GM12891 (cell line): ENCODE results near the gene ZBTB20.
A peak's percentile ranks its signal among the peaks of the same experiment; 100 is the strongest.

Source experiments
- DNase-seq: peaks from one replicate; pipeline ENCODE4 v3.0.0; 2011; ENCODE audit warnings: low spot score; ENCODE audit not compliant: insufficient read length
- FAIRE-seq: peaks from 2 replicates; lab custom pipeline; 2011; peaks lifted over from hg19 to GRCh38; lab: Jason Lieb, UNC
- PAX5 ChIP-seq: IDR thresholded peaks from 2 replicates; pipeline ENCODE4 v1.6.1; 2011; ENCODE audit warnings: low read length, moderate library complexity, mild to moderate bottlenecking; ENCODE audit not compliant: insufficient read depth, severe bottlenecking
- POLR2A ChIP-seq: IDR thresholded peaks from 2 replicates; pipeline ENCODE4 v1.6.1; 2011; ENCODE audit warnings: low read depth, low read length, control low read depth
- POLR2AphosphoS5 ChIP-seq: IDR thresholded peaks from 2 replicates; pipeline ENCODE4 v1.6.1; 2011; ENCODE audit warnings: low read depth, low read length, control low read depth
- POU2F2 ChIP-seq: IDR thresholded peaks from 2 replicates; pipeline ENCODE4 v1.6.1; 2011; ENCODE audit warnings: low read depth, mild to moderate bottlenecking, control low read depth, low read length, moderate library complexity
- SPI1 ChIP-seq: IDR thresholded peaks from 2 replicates; pipeline ENCODE4 v1.6.1; 2011; ENCODE audit warnings: low read depth, low read length, control low read depth
- TAF1 ChIP-seq: IDR thresholded peaks from 2 replicates; pipeline ENCODE4 v1.6.1; 2011; ENCODE audit warnings: low read depth, low read length, control low read depth

The ZBTB20 gene

DNA sequence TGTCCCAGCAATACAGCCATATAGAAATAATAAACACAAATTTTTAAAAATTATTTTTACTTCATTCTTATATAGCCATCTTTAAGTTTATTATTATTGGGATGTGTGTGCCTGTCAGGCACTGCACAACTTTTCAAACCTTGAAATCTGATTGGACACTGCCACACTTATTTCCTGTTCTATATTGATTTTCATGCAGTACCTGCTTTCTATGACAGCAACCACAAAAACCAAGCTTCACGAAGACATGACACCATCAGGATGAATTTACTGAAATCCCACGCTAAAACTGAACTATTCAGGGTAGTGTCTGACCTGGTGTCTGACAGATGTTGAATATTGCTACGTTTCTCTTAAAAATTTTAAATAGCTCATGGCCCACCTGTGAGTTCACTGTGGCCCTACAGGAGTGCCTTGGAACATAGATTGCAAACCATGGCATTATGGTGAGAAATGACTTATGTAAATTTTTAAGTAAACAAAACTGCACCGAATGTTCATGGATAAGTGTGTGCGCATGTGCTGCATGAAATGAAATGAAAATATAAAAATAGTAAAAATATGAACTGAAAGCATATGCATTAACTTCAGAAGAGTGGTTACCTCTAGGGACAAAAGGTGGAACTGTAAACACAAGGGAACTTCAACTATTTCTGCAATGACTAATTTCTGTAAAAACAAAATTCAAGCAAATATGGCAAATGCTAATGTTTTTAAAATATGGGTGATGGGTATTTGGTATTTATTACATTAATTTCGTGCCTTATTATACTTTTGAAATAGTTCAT is 152.3 kb downstream of the ZBTB20 start:
- TF ChIP-seq PAX5 (no peak), POLR2AphosphoS5 (no peak), POLR2A (no peak), SPI1 (no peak), POU2F2 (no peak), TAF1 (no peak)
- FAIRE-seq: no peak
- no peak for DNase-seq

GRCh38 chr3:114985776-114986175 is 161.3 kb downstream of the ZBTB20 start:
- FAIRE-seq (no peak), DNase-seq (no peak)
- no peak for TF ChIP-seq POLR2A
- no peak for TF ChIP-seq PAX5
- TF ChIP-seq POLR2AphosphoS5: no peak
- TF ChIP-seq TAF1: no peak
- no peak for TF ChIP-seq POU2F2
- TF ChIP-seq SPI1: no peak

DNA sequence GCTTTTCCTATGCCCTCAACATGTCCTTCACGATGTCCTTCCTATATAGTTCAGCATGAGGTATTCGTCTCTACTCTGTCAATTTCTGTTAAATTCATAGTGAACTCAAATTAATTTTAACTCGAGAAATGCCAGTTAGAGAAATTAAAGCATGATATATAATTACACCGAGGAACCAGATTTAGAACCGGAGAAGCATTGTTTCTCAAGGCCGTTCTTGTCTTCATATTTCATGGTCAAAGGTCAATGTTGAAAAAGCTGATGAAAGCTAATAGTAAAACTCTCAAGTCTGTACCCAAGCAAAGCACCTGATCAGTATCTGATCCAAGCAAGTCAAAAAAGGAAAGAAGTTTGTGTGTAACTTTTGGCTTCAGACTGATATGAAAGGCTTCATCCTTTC is 163.8 kb downstream of the ZBTB20 start:
- no peak for FAIRE-seq
- TF ChIP-seq POLR2A (no peak), PAX5 (no peak), TAF1 (no peak), SPI1 (no peak), POLR2AphosphoS5 (no peak), POU2F2 (no peak)
- no peak for DNase-seq

GRCh38 chr3:114974387-114974786 is 172.7 kb downstream of the ZBTB20 start:
- DNase-seq (no peak), FAIRE-seq (no peak)
- TF ChIP-seq POU2F2 (no peak), SPI1 (no peak)

- DNase-seq (no peak), FAIRE-seq (peak; percentile 56)
Observed at GRCh38 chr3:114973536-114973935, 173.6 kb downstream of the ZBTB20 start.

GRCh38 chr3:114967168-114967567 is 179.9 kb downstream of the ZBTB20 start:
- TF ChIP-seq SPI1 (no peak), PAX5 (no peak), POLR2AphosphoS5 (no peak), POLR2A (no peak), POU2F2 (no peak), TAF1 (no peak)
- DNase-seq (no peak), FAIRE-seq (no peak)

More at GRCh38 chr3:114973536-114973935, 173.6 kb downstream of the ZBTB20 start:
- TF ChIP-seq POLR2AphosphoS5: no peak
- no peak for TF ChIP-seq SPI1
- TF ChIP-seq POLR2A: no peak
- TF ChIP-seq TAF1: no peak
- no peak for TF ChIP-seq POU2F2
- TF ChIP-seq PAX5: no peak

- DNase-seq: no peak
- no peak for FAIRE-seq
- TF ChIP-seq PAX5 (no peak), POLR2A (no peak), POLR2AphosphoS5 (no peak), TAF1 (no peak), SPI1 (no peak), POU2F2 (no peak)
Observed at GRCh38 chr3:114962189-114962588, 184.9 kb downstream of the ZBTB20 start.

GRCh38 chr3:114958930-114959329 is 188.2 kb downstream of the ZBTB20 start:
- DNase-seq (no peak), FAIRE-seq (no peak)
- TF ChIP-seq SPI1 (peak; percentile 77), PAX5 (no peak), TAF1 (no peak), POU2F2 (no peak), POLR2AphosphoS5 (no peak), POLR2A (no peak)

- TF ChIP-seq PAX5: no peak
- no peak for TF ChIP-seq SPI1
- TF ChIP-seq POLR2AphosphoS5: no peak
- no peak for TF ChIP-seq TAF1
- DNase-seq (no peak), FAIRE-seq (no peak)
Observed at GRCh38 chr3:114953800-114954199, 193.3 kb downstream of the ZBTB20 start.

DNA sequence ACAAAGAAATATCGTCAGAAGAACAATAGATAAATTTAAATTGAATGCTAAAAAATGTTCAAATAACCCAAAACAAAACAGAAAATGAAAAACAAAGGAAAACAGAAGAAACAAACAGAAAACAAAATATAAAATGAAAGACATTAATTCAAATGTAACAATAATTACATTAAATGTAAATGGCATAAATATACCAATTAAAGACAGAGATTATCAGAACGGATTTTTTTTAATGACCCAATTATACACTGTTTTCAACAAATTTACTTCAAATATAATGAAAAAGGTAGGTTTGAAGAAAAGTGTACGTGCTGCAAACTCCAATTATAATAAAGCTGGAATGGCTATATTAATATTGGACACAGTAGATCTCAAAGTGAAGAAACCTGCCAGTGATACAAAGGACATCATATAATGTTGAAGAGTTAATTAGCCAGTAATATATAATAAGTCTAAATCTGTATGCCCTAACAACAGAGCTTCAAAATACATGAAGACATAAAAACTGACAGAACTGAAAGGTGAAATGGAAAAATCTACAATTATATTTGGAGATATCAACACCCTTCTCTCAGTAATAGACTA is 193.8 kb downstream of the ZBTB20 start:
- no peak for DNase-seq
- FAIRE-seq: no peak
- TF ChIP-seq POU2F2: no peak
- TF ChIP-seq SPI1: no peak
- no peak for TF ChIP-seq TAF1
- no peak for TF ChIP-seq PAX5
- TF ChIP-seq POLR2AphosphoS5: no peak
